GM18858 (cell line): ENCODE results near the gene CSTPP1.

Experiments used
- ATAC-seq: cut with Tn5 transposase; IDR thresholded peaks from one replicate; pipeline ENCODE4 v1.9.1; 2021; ENCODE audit not compliant: unreplicated experiment

CSTPP1 gene

GRCh38 chr11:47154616-47155570 is 218.3 kb downstream of the CSTPP1 start:
- ATAC-seq = no peak

GRCh38 chr11:47155879-47156278 is 219.3 kb downstream of the CSTPP1 start:
- no peak for ATAC-seq

GRCh38 chr11:47156333-47156732 is 219.8 kb downstream of the CSTPP1 start:
- ATAC-seq = no peak

- no peak for ATAC-seq
Measured at GRCh38 chr11:47156951-47157350, 220.4 kb downstream of the CSTPP1 start.

GRCh38 chr11:47157805-47158204 is 221.2 kb downstream of the CSTPP1 start:
- no peak for ATAC-seq

- no peak for ATAC-seq
Measured at GRCh38 chr11:47158242-47158641, 221.7 kb downstream of the CSTPP1 start.

GRCh38 chr11:47160753-47161133 is 224.2 kb downstream of the CSTPP1 start:
- ATAC-seq = no peak

- no peak for ATAC-seq
Measured at GRCh38 chr11:47161134-47161854, 224.7 kb downstream of the CSTPP1 start.

GRCh38 chr11:47161890-47162289 is 225.3 kb downstream of the CSTPP1 start:
- no peak for ATAC-seq

GRCh38 chr11:47162426-47162825 is 225.9 kb downstream of the CSTPP1 start:
- no peak for ATAC-seq

GRCh38 chr11:47163193-47163592 is 226.6 kb downstream of the CSTPP1 start:
- no peak for ATAC-seq

GRCh38 chr11:47163898-47164297 is 227.3 kb downstream of the CSTPP1 start:
- no peak for ATAC-seq

GRCh38 chr11:47164321-47164720 is 227.8 kb downstream of the CSTPP1 start:
- no peak for ATAC-seq

- ATAC-seq = no peak
Measured at GRCh38 chr11:47165253-47165840, 228.8 kb downstream of the CSTPP1 start.

- no peak for ATAC-seq
Measured at GRCh38 chr11:47166368-47166767, 229.8 kb downstream of the CSTPP1 start.

GRCh38 chr11:47171061-47171838 is 234.7 kb downstream of the CSTPP1 start:
- ATAC-seq = no peak

GRCh38 chr11:47171856-47172255 is 235.3 kb downstream of the CSTPP1 start:
- ATAC-seq = no peak

GRCh38 chr11:47172740-47173336 is 236.3 kb downstream of the CSTPP1 start:
- ATAC-seq = no peak

GRCh38 chr11:47175746-47176327 is 239.3 kb downstream of the CSTPP1 start:
- ATAC-seq = no peak
